PC-9 (cell line): Measurements from ENCODE around the gene ARMH4. TPM values are rescaled to one million over a fixed set of nuclear protein-coding genes. Genes with fewer than 3 reads are reported as not detected.

Experiments used
- BruUV-seq: library from RNA; stranded (reverse); fragments of 400-500 nt; replicated peaks from 2 replicates; lab custom pipeline; 2021; lab: Mats Ljungman, UMichigan
- CTCF ChIA-PET: fragments of 300-600 bp; sonication (Branson Sonifier 250); formaldehyde crosslinking; loops from one replicate; lab custom pipeline; 2022; ENCODE audit warnings: antibody characterized with exemption; lab: Charles Lee
- POLR2A ChIA-PET: fragments of 300-600 bp; sonication (Branson Sonifier 250); formaldehyde crosslinking; loops from one replicate; lab custom pipeline; 2022; ENCODE audit warnings: antibody characterized with exemption; ENCODE audit not compliant: unreplicated experiment; lab: Charles Lee
- DNase-seq, 2 experiments: peaks; one replicate each; pipeline versions ENCODE4 v3.0.0 to v3.0.0-alpha.2; 2015 to 2022; ENCODE audit warnings: mixed read lengths in 1 of 2
- H2AFZ ChIP-seq: fragments of 200-600 bp; sonication (generic); 2 replicates; pipeline ENCODE4 v1.8.1; 2017; ENCODE audit warnings: antibody characterized with exemption
- H3F3A ChIP-seq: fragments of 200-600 bp; sonication (generic); 2 replicates; pipeline ENCODE4 v1.8.1; 2017; ENCODE audit warnings: antibody characterized with exemption, mild to moderate bottlenecking, low read depth; ENCODE audit not compliant: insufficient read depth
- H3K27ac ChIP-seq: fragments of 200-600 bp; sonication (generic); 2 replicates; pipeline ENCODE4 v1.6.1; 2016; ENCODE audit warnings: mixed run types
- H3K27me3 ChIP-seq: fragments of 200-600 bp; sonication (generic); 2 replicates; pipeline ENCODE4 v1.6.1; 2016; ENCODE audit warnings: low read depth, mixed run types; ENCODE audit not compliant: insufficient read depth
- H3K36me3 ChIP-seq: fragments of 200-600 bp; sonication (generic); 2 replicates; pipeline ENCODE4 v1.6.1; 2016; ENCODE audit warnings: low read depth, mixed run types
- H3K4me1 ChIP-seq: fragments of 200-600 bp; sonication (generic); replicated peaks from 2 replicates; pipeline ENCODE4 v1.6.1; 2016; ENCODE audit warnings: mixed run types; ENCODE audit not compliant: insufficient read depth
- H3K4me2 ChIP-seq: fragments of 200-600 bp; sonication (generic); 2 replicates; pipeline ENCODE4 v1.6.1; 2017; ENCODE audit warnings: mixed run types
- H3K4me3 ChIP-seq: fragments of 200-600 bp; sonication (generic); 2 replicates; pipeline ENCODE4 v1.6.1; 2016; ENCODE audit warnings: mixed run types
- H3K79me2 ChIP-seq: fragments of 200-600 bp; sonication (generic); 2 replicates; pipeline ENCODE4 v1.6.1; 2017; ENCODE audit warnings: low read depth, mixed run types
- H3K9me2 ChIP-seq: fragments of 200-600 bp; sonication (generic); 2 replicates; pipeline ENCODE4 v1.8.1; 2017; ENCODE audit warnings: mild to moderate bottlenecking; ENCODE audit not compliant: insufficient read depth
- H3K9me3 ChIP-seq: fragments of 200-600 bp; sonication (generic); 2 replicates; pipeline ENCODE4 v1.8.1; 2016; ENCODE audit warnings: low read depth; ENCODE audit not compliant: insufficient read depth
- H4K20me1 ChIP-seq: fragments of 200-600 bp; sonication (generic); 2 replicates; pipeline ENCODE4 v1.8.1; 2017; ENCODE audit not compliant: insufficient read depth
- EZH2 ChIP-seq: fragments of 200-600 bp; sonication (generic); IDR thresholded peaks from 2 replicates; pipeline ENCODE4 v1.8.0; 2017; ENCODE audit warnings: antibody characterized with exemption, low read depth
- intact Hi-C: fragments of 100-400 bp; cut with micrococcal nuclease; formaldehyde crosslinking; loops from one replicate; pipeline ENCODE4 v1.10.0; 2022; ENCODE audit not compliant: unreplicated experiment
- total RNA-seq: library from RNA; stranded (reverse); gene quantifications from 2 replicates; pipeline ENCODE4 v1.2.3, GENCODE V29; 2021
- TF ChIP-seq, protein P1 (sequence below): fragments of 200-600 bp; sonication (generic); conservative IDR thresholded peaks from 2 replicates; pipeline ENCODE4 v1.6.1; 2017; ENCODE audit warnings: mixed run types, antibody characterized with exemption, mild to moderate bottlenecking, moderate library complexity

ARMH4 gene
- total RNA-seq, 1 experiment from 2014 or later = not detected

GRCh38 chr14:58048219-58048618 is 103.8 kb downstream of the ARMH4 start:
- Histone ChIP-seq H2AFZ (no peak overlapping the region), H4K20me1 (no peaks in the 10 kb centered on the region), H3K9me3 (no peaks in the 10 kb centered on the region), H3K27ac (no peak overlapping the region), H3K9me2 (no peaks in the 10 kb centered on the region), H3K4me3 (no peak overlapping the region), H3K36me3 (no peaks in the 10 kb centered on the region), H3K27me3 (peaks cover 65% of the 10 kb centered on the region), H3K4me2 (no peak overlapping the region), H3K4me1 (no peaks in the 10 kb centered on the region), H3F3A (no peaks in the 10 kb centered on the region), H3K79me2 (no peaks in the 10 kb centered on the region)
- BruUV-seq = no TSS peak
- ChIA-PET POLR2A (no interaction called here), CTCF (no interaction called here)
- no peak for DNase-seq
- intact Hi-C loops = no loop called here
- TF ChIP-seq, protein P1, sequence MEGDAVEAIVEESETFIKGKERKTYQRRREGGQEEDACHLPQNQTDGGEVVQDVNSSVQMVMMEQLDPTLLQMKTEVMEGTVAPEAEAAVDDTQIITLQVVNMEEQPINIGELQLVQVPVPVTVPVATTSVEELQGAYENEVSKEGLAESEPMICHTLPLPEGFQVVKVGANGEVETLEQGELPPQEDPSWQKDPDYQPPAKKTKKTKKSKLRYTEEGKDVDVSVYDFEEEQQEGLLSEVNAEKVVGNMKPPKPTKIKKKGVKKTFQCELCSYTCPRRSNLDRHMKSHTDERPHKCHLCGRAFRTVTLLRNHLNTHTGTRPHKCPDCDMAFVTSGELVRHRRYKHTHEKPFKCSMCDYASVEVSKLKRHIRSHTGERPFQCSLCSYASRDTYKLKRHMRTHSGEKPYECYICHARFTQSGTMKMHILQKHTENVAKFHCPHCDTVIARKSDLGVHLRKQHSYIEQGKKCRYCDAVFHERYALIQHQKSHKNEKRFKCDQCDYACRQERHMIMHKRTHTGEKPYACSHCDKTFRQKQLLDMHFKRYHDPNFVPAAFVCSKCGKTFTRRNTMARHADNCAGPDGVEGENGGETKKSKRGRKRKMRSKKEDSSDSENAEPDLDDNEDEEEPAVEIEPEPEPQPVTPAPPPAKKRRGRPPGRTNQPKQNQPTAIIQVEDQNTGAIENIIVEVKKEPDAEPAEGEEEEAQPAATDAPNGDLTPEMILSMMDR = no peak
- no peak for TF ChIP-seq EZH2

DNA sequence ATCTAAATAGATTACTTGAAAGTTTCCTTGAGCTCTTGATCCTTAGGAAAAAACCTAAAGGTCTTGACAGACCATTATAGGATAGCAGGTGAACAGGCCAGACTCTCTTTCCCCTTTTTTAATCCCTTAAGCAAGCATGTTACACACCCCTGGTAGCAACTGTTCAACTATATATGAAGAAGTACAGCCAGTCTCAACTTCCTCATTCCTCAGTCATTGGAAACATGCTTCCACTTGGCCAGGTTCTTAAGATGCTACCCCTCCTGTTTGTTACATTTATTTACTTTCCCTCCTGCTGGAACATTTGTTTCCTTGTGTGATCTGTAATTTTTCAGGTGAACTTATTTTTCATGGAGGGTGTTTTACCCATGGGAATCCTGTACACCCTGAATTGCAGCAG is 124.1 kb downstream of the ARMH4 start:
- DNase-seq = no peak
- Histone ChIP-seq H3K4me1 (no peaks in the 10 kb centered on the region), H3K27ac (no peak overlapping the region), H3K9me2 (no peaks in the 10 kb centered on the region), H3K4me3 (no peak overlapping the region), H3K79me2 (no peaks in the 10 kb centered on the region), H3K4me2 (no peak overlapping the region), H3F3A (no peaks in the 10 kb centered on the region), H3K27me3 (no peaks in the 10 kb centered on the region), H3K36me3 (no peaks in the 10 kb centered on the region), H3K9me3 (no peaks in the 10 kb centered on the region), H2AFZ (no peak overlapping the region), H4K20me1 (no peaks in the 10 kb centered on the region)
- CTCF ChIA-PET = no interaction called here
- TF ChIP-seq, protein P1 = no peak
- TF ChIP-seq EZH2 = no peak
- intact Hi-C loops = no loop called here
- POLR2A ChIA-PET = no interaction called here
- no TSS peak for BruUV-seq

DNA sequence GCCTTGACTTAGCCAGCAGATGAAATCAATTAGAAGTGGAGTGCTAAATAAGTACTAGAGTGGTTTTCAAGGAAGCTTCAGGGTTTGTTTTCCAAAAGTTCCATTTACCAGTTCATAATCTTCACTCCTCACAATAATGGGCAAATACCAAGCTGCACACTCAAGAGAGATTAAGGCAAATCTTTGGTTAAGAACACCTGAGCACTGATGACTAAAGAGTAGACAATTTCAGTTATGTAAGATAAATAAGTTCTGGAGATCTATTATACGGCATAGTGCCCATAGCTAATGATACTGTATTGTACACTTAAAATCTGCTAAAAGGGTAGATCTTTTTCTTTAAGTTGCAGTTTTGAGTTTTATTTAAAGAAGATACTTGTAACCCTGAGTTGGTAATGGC is 125.0 kb downstream of the ARMH4 start:
- no peak overlapping the region for H2AFZ ChIP-seq
- ChIA-PET CTCF (no interaction called here), POLR2A (no interaction called here)
- H3K9me3 ChIP-seq = no peaks in the 10 kb centered on the region
- BruUV-seq = no TSS peak
- H3K9me2 ChIP-seq = no peaks in the 10 kb centered on the region
- no peaks in the 10 kb centered on the region for H3F3A ChIP-seq
- H3K36me3 ChIP-seq = no peaks in the 10 kb centered on the region
- no peak overlapping the region for H3K27ac ChIP-seq
- H3K4me2 ChIP-seq = no peak overlapping the region
- H3K4me3 ChIP-seq = no peak overlapping the region
- DNase-seq = no peak
- no peaks in the 10 kb centered on the region for H3K4me1 ChIP-seq
- intact Hi-C loops = no loop called here
- TF ChIP-seq, protein P1 = no peak
- no peak for TF ChIP-seq EZH2
- H4K20me1 ChIP-seq = no peaks in the 10 kb centered on the region
- H3K27me3 ChIP-seq = no peaks in the 10 kb centered on the region
- H3K79me2 ChIP-seq = no peaks in the 10 kb centered on the region
